Ovary (tissue), 9 donors: ENCODE results near the gene RAC2. TPM values are rescaled to one million over a fixed set of nuclear protein-coding genes. Genes with fewer than 3 reads are reported as not detected.

Experiments
- DNase-seq, 5 donors: peaks; one replicate each; pipeline ENCODE4 v3.0.0-alpha.2; 2019 to 2020
- H3K27ac ChIP-seq, 2 donors: fragments of 200-600 bp; one replicate each; pipeline versions ENCODE4 v1.5.1 to v1.8.0; 2019 to 2022
- H3K27me3 ChIP-seq: fragments of 200-600 bp; one replicate; pipeline ENCODE4 v1.8.0; 2022
- H3K36me3 ChIP-seq: fragments of 200-600 bp; sonication (generic); one replicate; pipeline ENCODE4 v1.5.1; 2019
- H3K4me1 ChIP-seq: one replicate; pipeline ENCODE4 v1.8.1; 2013; ENCODE audit warnings: mild to moderate bottlenecking, moderate library complexity; ENCODE audit not compliant: insufficient read depth
- H3K4me3 ChIP-seq: fragments of 200-600 bp; sonication (generic); one replicate; pipeline ENCODE4 v1.5.1; 2017
- H3K9me3 ChIP-seq, 2 donors: fragments of 200-600 bp in 1 of 2; sonication (generic) in 1 of 2; one replicate each; pipeline versions ENCODE4 v1.5.1 to v1.8.1; 2013 to 2019; ENCODE audit warnings: mild to moderate bottlenecking in 1 of 2, moderate library complexity in 1 of 2
- CTCF ChIP-seq, 3 donors: fragments of 450-650 bp in 2 of 3; fragments of 200-600 bp in 1 of 3; IDR thresholded peaks; one replicate each; pipeline versions ENCODE4 v1.5.1 to v1.8.0; 2016 to 2022; ENCODE audit warnings: antibody characterized with exemption in 3 of 3, mild to moderate bottlenecking in 1 of 3
- EP300 ChIP-seq: sonication (generic); formaldehyde crosslinking; IDR thresholded peaks from one replicate; pipeline ENCODE4 v1.6.1; 2017; ENCODE audit warnings: antibody characterized with exemption
- POLR2A ChIP-seq: fragments of 450-650 bp; IDR thresholded peaks from one replicate; pipeline ENCODE4 v1.6.1; 2017; ENCODE audit warnings: antibody characterized with exemption, mild to moderate bottlenecking, moderate library complexity
- WGBS, 3 donors: extraction: QIAGEN DNeasy Blood & Tissue Kit in 1 of 3; methylation state at CpG; one replicate each; pipeline versions ENCODE4 v1.1.5 to v1.1.7; 2013 to 2017; 5-methylcytosine and 5-hydroxymethylcytosine counted together
- intact Hi-C, 4 donors: fragments of 100-400 bp; cut with DNase I; formaldehyde crosslinking; loops; one replicate each; pipeline versions ENCODE4 v1.11.0 to v1.15.1; 2022 to 2023
- polyA plus RNA-seq, 2 donors: library from polyadenylated mRNA; stranded (reverse); fragments of 200-250 nt in 1 of 2; fragments of 350-450 nt in 1 of 2; fragmentation: Illumina TruSeq in 1 of 2; extraction: RNeasy Lipid Tissue Mini Kit (QIAGEN cat#74804) in 1 of 2; gene quantifications; one replicate each; pipeline ENCODE4 v1.2.3, GENCODE V29; 2013 to 2014
- total RNA-seq, 7 donors: library from RNA; depleted of rRNA in 2 of 7; stranded (reverse); fragments of >200 nt in 2 of 7; fragmentation: NEBNext Ultra II Directional in 3 of 7; extraction: Animal tissue kit (Norgen Biotek cat#: 25700) in 3 of 7; gene quantifications; one replicate each; pipeline versions ENCODE4 v1.1.0 to v1.2.4, GENCODE V29; 2016 to 2023
- donor health status: DM: no; HTN: no; CAD: no; lungs with moderate emphysema.
- donor health status: DM: no; HTN: no; CAD: no.
- donor health status: Bipolar disorder and iron deficiency.
- donor health status: DM: yes; HTN: yes; CAD: no.
- donor health status: DM: no; HTN: no; CAD: no.
- donor health status: DM: yes; HTN: yes; CAD: no.

RAC2 gene
- total and polyA plus RNA-seq, 9 donors: 2.3 to 18.4 (median 6.0) TPM

GRCh38 chr22:37210041-37210803 lies 33.8 kb downstream of the RAC2 start:
- intact Hi-C loops: no loop called here
- Histone ChIP-seq H3K27me3 (no peaks in the 10 kb centered on the region), H3K36me3 (no peaks in the 10 kb centered on the region), H3K4me1 (peaks cover 8% of the 10 kb centered on the region), H3K4me3 (no peak overlapping the region), H3K27ac (no peak overlapping the region), H3K9me3 (no peaks in the 10 kb centered on the region)
- TF ChIP-seq EP300 (no peak), CTCF (IDR thresholded peaks at IDR 0.05) (no peak), POLR2A (no peak)
- WGBS, 3 donors: 64 to 75% (median 74%) methylated on average over 15 of the region's 15 CpGs
- DNase-seq: peak in 3 of 5 donors; percentile 21 to 46 (median 37)

- no peaks in the 10 kb centered on the region for H3K36me3 ChIP-seq
- intact Hi-C loops: loop anchor here in 2 of 4 donors (5.0 to 10.0 kb wide), 2 partner anchors 42 to 434 kb away; partner anchors contain the start of gene IFT27 (in 1 of the 2)
- no peak overlapping the region for H3K27ac ChIP-seq
- DNase-seq: peak in 1 of 5 donors; percentile 20
- WGBS, 3 donors: 90 to 92% (median 90%) methylated on average over 9 of the region's 9 CpGs
- H3K4me3 ChIP-seq: no peak overlapping the region
- H3K27me3 ChIP-seq: no peaks in the 10 kb centered on the region
- no peaks in the 10 kb centered on the region for H3K9me3 ChIP-seq
- TF ChIP-seq EP300 (no peak), CTCF (IDR thresholded peaks at IDR 0.05) (no peak)
- peaks cover 8% of the 10 kb centered on the region for H3K4me1 ChIP-seq
Measured at GRCh38 chr22:37209140-37209845, 34.8 kb downstream of the RAC2 start.

GRCh38 chr22:37208401-37209139 lies 35.5 kb downstream of the RAC2 start:
- intact Hi-C loops: loop anchor here in 2 of 4 donors (5.0 to 10.0 kb wide), 2 partner anchors 41 to 434 kb away; partner anchors contain the start of gene IFT27 (in 1 of the 2)
- H3K27ac ChIP-seq: no peak overlapping the region
- no peak overlapping the region for H3K4me3 ChIP-seq
- no peaks in the 10 kb centered on the region for H3K9me3 ChIP-seq
- DNase-seq: peak in 1 of 5 donors; percentile 25
- no peaks in the 10 kb centered on the region for H3K27me3 ChIP-seq
- H3K4me1 ChIP-seq: peaks cover 8% of the 10 kb centered on the region
- TF ChIP-seq CTCF (IDR thresholded peaks at IDR 0.05): no peak
- no peak for TF ChIP-seq EP300
- TF ChIP-seq POLR2A: no peak
- WGBS, 3 donors: 89 to 95% (median 91%) methylated on average over 7 of the region's 7 CpGs
- no peaks in the 10 kb centered on the region for H3K36me3 ChIP-seq

DNA sequence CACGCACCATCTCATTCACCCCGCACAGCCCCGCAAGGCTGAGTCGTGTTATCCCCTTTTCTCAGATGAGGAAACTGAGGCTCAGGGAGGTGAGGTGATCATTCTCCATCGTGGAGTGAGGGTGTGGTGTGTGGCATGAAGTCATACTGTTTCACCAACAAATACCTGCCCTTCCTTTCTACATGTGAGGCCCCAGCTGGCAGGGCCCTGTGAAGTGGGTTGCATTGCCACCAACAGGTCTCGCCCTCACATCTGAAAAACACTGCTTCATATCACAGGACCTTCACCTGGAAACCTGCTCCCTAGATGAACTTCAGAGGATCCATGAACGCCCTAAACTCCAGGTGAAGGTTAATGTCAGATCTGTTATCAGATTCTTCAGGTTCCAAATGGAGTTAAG lies 36.1 kb downstream of the RAC2 start:
- Histone ChIP-seq H3K9me3 (no peaks in the 10 kb centered on the region), H3K27me3 (no peaks in the 10 kb centered on the region), H3K27ac (no peak overlapping the region), H3K36me3 (no peaks in the 10 kb centered on the region), H3K4me1 (peaks cover 6% of the 10 kb centered on the region), H3K4me3 (no peak overlapping the region)
- TF ChIP-seq POLR2A: no peak
- WGBS, 3 donors: 88 to 94% (median 89%) methylated on average over 7 of the region's 7 CpGs
- no peak for DNase-seq
- intact Hi-C loops: loop anchor here in 2 of 4 donors (5.0 to 10.0 kb wide), 2 partner anchors 41 to 433 kb away; partner anchors contain the start of gene IFT27 (in 1 of the 2)
